Measurements from ENCODE around the gene MEN1.

MEN1 gene

GRCh38 chr11:64759722-64760719, 50.3 kb downstream of the MEN1 start, which contains the start of gene PYGM:
TSS of gene PYGM (minus strand) at chr11:64759974. CDS start at chr11:64759898, 76 bp downstream.
- no peak for DNase-seq

GRCh38 chr11:64759131-64759721, 51.1 kb downstream of the MEN1 start:
- no peak for DNase-seq

GRCh38 chr11:64758330-64759079, 51.8 kb downstream of the MEN1 start:
- no peak for DNase-seq

- DNase-seq: no peak
Observed at GRCh38 chr11:64757549-64758329, 52.6 kb downstream of the MEN1 start.

- no peak for DNase-seq
Observed at GRCh38 chr11:64755681-64756361, 54.5 kb downstream of the MEN1 start.

- no peak for DNase-seq
Observed at GRCh38 chr11:64754919-64755662, 55.3 kb downstream of the MEN1 start.

GRCh38 chr11:64754124-64754918, 56.0 kb downstream of the MEN1 start:
- DNase-seq: no peak
